ENCODE data around the gene TMED1. TPM values are rescaled to one million over a fixed set of nuclear protein-coding genes. Genes with fewer than 3 reads are reported as not detected.

Gene TMED1
- total and polyA plus RNA-seq, 9 of the 15 experiments (the other 6 are each of a cell fraction or from before 2014, with no cell fraction given) = 0.86 to 30.2 (median 23.5) TPM

GRCh38 chr19:10864538-10864899 lies 28.5 kb upstream of the TMED1 start (continued):
- TF ChIP-seq ZBTB8A (IDR thresholded peaks at IDR 0.05; ENCODE audit: partially characterized antibody) (no peak), MYNN (IDR thresholded peaks at IDR 0.05) (no peak), MYNN (CRISPR knock-in tag; IDR thresholded peaks at IDR 0.05) (no peak), ESRRA (IDR thresholded peaks at IDR 0.05; ENCODE audit: borderline replicate concordance, low read depth) (no peak), RBM22 (IDR thresholded peaks at IDR 0.05; ENCODE audit: low read depth, low read length, poor library complexity, severe bottlenecking) (no peak), ZNF76 (CRISPR knock-in tag; IDR thresholded peaks at IDR 0.05; ENCODE audit: borderline replicate concordance) (no peak), ZNF407 (IDR thresholded peaks at IDR 0.05; ENCODE audit: low read depth) (no peak), CTCF (IDR thresholded peaks at IDR 0.05 in 2 of 3, conservative IDR thresholded peaks at IDR 0.05 in 1 of 3; ENCODE audit: insufficient read depth in 2 of 3, low read depth in 1 of 3, low read length in 3 of 3) (peak; percentile 88 to 97 (median 93)), THRB (CRISPR knock-in tag; conservative IDR thresholded peaks at IDR 0.05) (0 out of 2 replicates have a peak, but pooled peaks have one; percentile 72), MCM7 (IDR thresholded peaks at IDR 0.05) (no peak), PHB (CRISPR knock-in tag; IDR thresholded peaks at IDR 0.05) (no peak), ZNF133 (CRISPR knock-in tag; IDR thresholded peaks at IDR 0.05) (no peak), SMARCB1 (IDR thresholded peaks at IDR 0.05; ENCODE audit: insufficient read length, low read depth) (no peak), ZNF584 (CRISPR knock-in tag; IDR thresholded peaks at IDR 0.05; ENCODE audit: low read depth) (no peak), NR3C1 (CRISPR knock-in tag; IDR thresholded peaks at IDR 0.05) (no peak), PKNOX1 (IDR thresholded peaks at IDR 0.05) (no peak), POLR2A (conservative IDR thresholded peaks at IDR 0.05) (no peak), SRSF3 (IDR thresholded peaks at IDR 0.05; ENCODE audit: insufficient read depth, low read length) (no peak)

Data from K562 (cell line).